22Rv1 (cell line): ENCODE data around the gene MTMR12.
"Not testable (repeated sequence)": the region's sequence is repeated elsewhere in the genome, so short reads cannot be mapped to it uniquely, and the experiment has no call there.

ENCODE experiments used
- CTCF ChIP-seq: fragments of 450-650 bp; IDR thresholded peaks from 2 replicates; pipeline ENCODE4 v1.5.1; 2017; ENCODE audit warnings: mild to moderate bottlenecking
- ZFX ChIP-seq: fragments of 450-650 bp; IDR thresholded peaks from 2 replicates; pipeline ENCODE4 v1.6.1; 2017; ENCODE audit warnings: antibody characterized with exemption, borderline replicate concordance

GRCh38 chr5:32290501-32290900 lies 22.2 kb downstream of the MTMR12 start:
- TF ChIP-seq CTCF, ZFX: not testable (repeated sequence)
